ENCODE results near the gene TMEM30A.
A peak's percentile ranks its signal among the peaks of the same experiment; 100 is the strongest.

The TMEM30A gene

GRCh38 chr6:75243333-75244062, 41.1 kb downstream of the TMEM30A start, which contains the start of gene COX7A2:
Gene COX7A2 (minus strand): TSS chr6:75243801. CDS start chr6:75243734, 67 bp downstream.
- POLR2A ChIA-PET, result interaction anchor here (0.6 to 1.0 kb wide), 6 partner anchors 20 to 477 kb away, joined by 3 to 5 read pairs (median 3); partner anchors contain the start of gene COL12A1
- CTCF ChIA-PET, result interaction anchor here (0.7 to 3.3 kb wide), 8 partner anchors 12 to 303 kb away, joined by 3 to 14 read pairs (median 4); no protein-coding TSS in a partner anchor
- H3K4me3 ChIP-seq (ENCODE audit: low read depth, low read length), result peak within 1 kb of the TSS; percentile 99
- peak; percentile 88 for DNase-seq (ENCODE audit: low read depth, low spot score)
- TF ChIP-seq, protein P1, sequence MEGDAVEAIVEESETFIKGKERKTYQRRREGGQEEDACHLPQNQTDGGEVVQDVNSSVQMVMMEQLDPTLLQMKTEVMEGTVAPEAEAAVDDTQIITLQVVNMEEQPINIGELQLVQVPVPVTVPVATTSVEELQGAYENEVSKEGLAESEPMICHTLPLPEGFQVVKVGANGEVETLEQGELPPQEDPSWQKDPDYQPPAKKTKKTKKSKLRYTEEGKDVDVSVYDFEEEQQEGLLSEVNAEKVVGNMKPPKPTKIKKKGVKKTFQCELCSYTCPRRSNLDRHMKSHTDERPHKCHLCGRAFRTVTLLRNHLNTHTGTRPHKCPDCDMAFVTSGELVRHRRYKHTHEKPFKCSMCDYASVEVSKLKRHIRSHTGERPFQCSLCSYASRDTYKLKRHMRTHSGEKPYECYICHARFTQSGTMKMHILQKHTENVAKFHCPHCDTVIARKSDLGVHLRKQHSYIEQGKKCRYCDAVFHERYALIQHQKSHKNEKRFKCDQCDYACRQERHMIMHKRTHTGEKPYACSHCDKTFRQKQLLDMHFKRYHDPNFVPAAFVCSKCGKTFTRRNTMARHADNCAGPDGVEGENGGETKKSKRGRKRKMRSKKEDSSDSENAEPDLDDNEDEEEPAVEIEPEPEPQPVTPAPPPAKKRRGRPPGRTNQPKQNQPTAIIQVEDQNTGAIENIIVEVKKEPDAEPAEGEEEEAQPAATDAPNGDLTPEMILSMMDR (IDR thresholded peaks at IDR 0.05; ENCODE audit: insufficient read depth, low read length, missing control alignments), result no peak

- TF ChIP-seq, protein P1 (IDR thresholded peaks at IDR 0.05; ENCODE audit: insufficient read depth, low read length, missing control alignments), result no peak
- H3K4me3 ChIP-seq (ENCODE audit: low read depth, low read length), result no peak overlapping the region
- CTCF ChIA-PET, result interaction anchor here (1.7 kb wide), 1 partner anchor 10 kb away, joined by 6 read pairs; no protein-coding TSS in a partner anchor
- POLR2A ChIA-PET, result no interaction called here
- no peak for DNase-seq (ENCODE audit: low read depth, low spot score)
Observed at GRCh38 chr6:75236630-75237029, 48.0 kb downstream of the TMEM30A start.

GRCh38 chr6:75235271-75235670, 49.3 kb downstream of the TMEM30A start:
- ChIA-PET CTCF (interaction anchor here (1.0 to 2.1 kb wide), 5 partner anchors 9 to 1559 kb away, joined by 3 to 6 read pairs (median 4); no protein-coding TSS in a partner anchor), POLR2A (no interaction called here)
- TF ChIP-seq, protein P1 (IDR thresholded peaks at IDR 0.05; ENCODE audit: insufficient read depth, low read length, missing control alignments), result no peak
- H3K4me3 ChIP-seq (ENCODE audit: low read depth, low read length), result no peak overlapping the region
- DNase-seq (ENCODE audit: low read depth, low spot score), result no peak

DNA sequence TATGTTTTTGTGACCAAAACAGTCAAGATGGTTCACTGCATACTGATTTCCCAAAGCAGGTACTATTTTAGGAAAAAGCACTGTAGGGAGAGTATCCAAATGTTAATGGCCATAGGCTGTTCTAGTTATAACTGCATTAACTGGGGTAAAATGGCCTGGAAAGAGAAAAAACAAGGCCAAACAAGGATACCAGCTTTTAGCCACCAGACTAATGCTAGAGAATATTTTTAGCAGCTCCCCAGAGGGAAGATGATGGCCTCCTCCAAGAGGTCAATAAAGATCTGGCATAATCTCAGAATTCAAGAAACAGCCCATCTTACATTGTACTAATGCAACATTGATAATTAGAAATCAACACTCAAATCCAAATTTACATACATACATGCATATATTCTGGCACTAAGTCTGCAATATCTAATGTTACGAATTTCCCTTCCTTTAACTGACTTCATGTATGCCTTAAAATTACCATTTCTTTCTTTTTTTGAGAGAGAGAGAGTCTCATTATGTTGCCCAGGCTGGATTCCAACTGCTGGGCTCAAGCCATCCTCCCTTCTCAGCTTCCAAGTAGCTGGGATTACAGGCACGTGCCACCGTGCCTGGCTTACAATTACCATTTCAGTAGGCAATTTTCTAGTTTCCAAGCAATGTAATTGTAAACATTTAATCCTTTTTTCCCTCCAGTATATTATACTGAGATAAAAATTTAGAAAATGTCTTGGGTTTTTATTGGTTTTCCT, 50.3 kb downstream of the TMEM30A start:
- POLR2A ChIA-PET, result no interaction called here
- TF ChIP-seq, protein P1 (IDR thresholded peaks at IDR 0.05; ENCODE audit: insufficient read depth, low read length, missing control alignments), result no peak
- H3K4me3 ChIP-seq (ENCODE audit: low read depth, low read length), result no peak overlapping the region
- DNase-seq (ENCODE audit: low read depth, low spot score), result no peak
- CTCF ChIA-PET, result interaction anchor here (1.0 to 2.1 kb wide), 4 partner anchors 9 to 1558 kb away, joined by 3 to 6 read pairs (median 4); no protein-coding TSS in a partner anchor

GRCh38 chr6:75233092-75233615, 51.4 kb downstream of the TMEM30A start:
- ChIA-PET POLR2A (no interaction called here), CTCF (interaction anchor here (1.4 to 4.5 kb wide), 3 partner anchors 24 to 1262 kb away, joined by 4 to 49 read pairs (median 10); no protein-coding TSS in a partner anchor)
- TF ChIP-seq, protein P1 (IDR thresholded peaks at IDR 0.05; ENCODE audit: insufficient read depth, low read length, missing control alignments), result no peak
- DNase-seq (ENCODE audit: low read depth, low spot score), result no peak
- H3K4me3 ChIP-seq (ENCODE audit: low read depth, low read length), result no peak overlapping the region

Measured in AG04449 (cell line).